Measurements from ENCODE around the gene KDM4C.

GRCh38 chr9:6965566-6965965 lies 207.8 kb downstream of the KDM4C start:
- TF ChIP-seq POLR2A (IDR thresholded peaks at IDR 0.05) (no peak), EP300 (IDR thresholded peaks at IDR 0.05) (no peak)

All from sigmoid colon (tissue), 4 donors.